SK-MEL-5 (cell line): Measurements from ENCODE around the gene TNFRSF21. TPM values are rescaled to one million over a fixed set of nuclear protein-coding genes. Genes with fewer than 3 reads are reported as not detected.
A peak's percentile ranks its signal among the peaks of the same experiment; 100 is the strongest.
"Not testable (repeated sequence)": the region's sequence is repeated elsewhere in the genome, so short reads cannot be mapped to it uniquely, and the experiment has no call there.

ENCODE experiments used
- DNase-seq: peaks from one replicate; pipeline ENCODE4 v3.0.0-alpha.2; 2016; ENCODE audit warnings: low read depth, low spot score
- in situ Hi-C: cut with HindIII; loops from 2 replicates; pipeline ENCODE4 v1.10.0; 2016; ENCODE audit warnings: low sequenced_read_pairs, high pct_unique_total_duplicates, low pct_unique_long_range_greater_than_20kb
- total RNA-seq: library from RNA; depleted of rRNA; stranded (reverse); fragments of >200 nt; shearing (Covaris generic); gene quantifications from 2 replicates; pipeline ENCODE4 v1.2.3, GENCODE V29; 2014

The TNFRSF21 gene
- total RNA-seq, 1 experiment from 2014 or later = 15.0 TPM

- DNase-seq, in situ Hi-C loops: not testable (repeated sequence)
These were observed 18.9 kb upstream of the TNFRSF21 start for GRCh38 chr6:47328606-47329005.

GRCh38 chr6:47328139-47328538, 18.4 kb upstream of the TNFRSF21 start:
- DNase-seq, in situ Hi-C loops: not testable (repeated sequence)

GRCh38 chr6:47323887-47324286, 14.2 kb upstream of the TNFRSF21 start:
- in situ Hi-C loops = no loop called here
- DNase-seq = no peak

- in situ Hi-C loops = no loop called here
- no peak for DNase-seq
These were observed 13.6 kb upstream of the TNFRSF21 start for GRCh38 chr6:47323321-47323720.

GRCh38 chr6:47321577-47321976, 11.9 kb upstream of the TNFRSF21 start:
- DNase-seq = no peak
- in situ Hi-C loops = no loop called here

- no peak for DNase-seq
- in situ Hi-C loops = no loop called here
These were observed 10.2 kb upstream of the TNFRSF21 start for GRCh38 chr6:47319867-47320266.

GRCh38 chr6:47319382-47319781, 9.7 kb upstream of the TNFRSF21 start:
- DNase-seq = no peak
- in situ Hi-C loops = no loop called here

GRCh38 chr6:47318236-47318989, 8.7 kb upstream of the TNFRSF21 start:
- in situ Hi-C loops = no loop called here
- no peak for DNase-seq

- in situ Hi-C loops, DNase-seq: not testable (repeated sequence)
These were observed 5.5 kb upstream of the TNFRSF21 start for GRCh38 chr6:47315181-47315580.

GRCh38 chr6:47310131-47310480, 401 bp upstream of the TNFRSF21 start:
- in situ Hi-C loops = no loop called here
- no peak for DNase-seq

GRCh38 chr6:47308552-47309290, 984 bp downstream of the TNFRSF21 start:
- no peak for DNase-seq
- in situ Hi-C loops = no loop called here

- no peak for DNase-seq
- in situ Hi-C loops = no loop called here
These were observed 1.5 kb downstream of the TNFRSF21 start for GRCh38 chr6:47308198-47308517.

- DNase-seq = no peak
- in situ Hi-C loops = no loop called here
These were observed 2.1 kb downstream of the TNFRSF21 start for GRCh38 chr6:47307362-47308197.

- no peak for DNase-seq
- in situ Hi-C loops = no loop called here
These were observed 2.8 kb downstream of the TNFRSF21 start for GRCh38 chr6:47306887-47307286.

- DNase-seq = no peak
- in situ Hi-C loops = no loop called here
These were observed 5.8 kb downstream of the TNFRSF21 start for GRCh38 chr6:47303861-47304260.

GRCh38 chr6:47303342-47303741, 6.4 kb downstream of the TNFRSF21 start:
- in situ Hi-C loops = no loop called here
- no peak for DNase-seq

GRCh38 chr6:47302043-47302442, 7.7 kb downstream of the TNFRSF21 start:
- in situ Hi-C loops = no loop called here

GRCh38 chr6:47301441-47301840, 8.3 kb downstream of the TNFRSF21 start:
- DNase-seq = peak; percentile 19
- in situ Hi-C loops = no loop called here

More at GRCh38 chr6:47302043-47302442, 7.7 kb downstream of the TNFRSF21 start:
- no peak for DNase-seq
